Motor neuron (in vitro differentiated cells): ENCODE data around the gene HPSE. TPM values are rescaled to one million over a fixed set of nuclear protein-coding genes. Genes with fewer than 3 reads are reported as not detected.

Experiments used
- ATAC-seq, 8 experiments: fragments of 200-7000 bp; cut with Tn5 transposase; replicated peaks in 6 of 8; 2 replicates each; pipeline ENCODE4 v1.8.0; 2021; ENCODE audit warnings: mild to moderate bottlenecking in 8 of 8, moderate library complexity in 8 of 8
- H3K27ac ChIP-seq, 2 donors: fragments of 250-450 bp; sonication (Bioruptor Pico); 2 replicates each; pipeline ENCODE4 v1.9.0; 2021; ENCODE audit warnings: antibody characterized with exemption in 2 of 2, mild to moderate bottlenecking in 2 of 2, moderate library complexity in 1 of 2
- H3K4me1 ChIP-seq, 2 donors: fragments of 250-450 bp; sonication (Bioruptor Pico); replicated peaks in 1 of 2; 2 replicates each; pipeline ENCODE4 v1.6.1; 2021; ENCODE audit warnings: antibody characterized with exemption in 2 of 2, mild to moderate bottlenecking in 2 of 2, moderate library complexity in 1 of 2
- H3K4me3 ChIP-seq, 5 donors: fragments of 250-450 bp; sonication (Bioruptor Pico); 2 replicates each; pipeline ENCODE4 v1.9.0; 2021; ENCODE audit warnings: antibody characterized with exemption in 5 of 5, mild to moderate bottlenecking in 5 of 5, moderate library complexity in 4 of 5
- WGBS, 10 experiments: fragments of 450-650 bp; shearing (Covaris generic); methylation state at CpG; one replicate each; pipeline ENCODE4 v1.0.0; 2022; 5-methylcytosine and 5-hydroxymethylcytosine counted together
- in situ Hi-C, 9 experiments: fragments of 400-800 bp; cut with MboI; loops; one replicate each; pipeline ENCODE4 v1.15.0; 2021; ENCODE audit warnings: low sequenced_read_pairs in 9 of 9, low pct_unique_long_range_greater_than_20kb in 2 of 9; ENCODE audit not compliant: unreplicated experiment in 9 of 9
- total RNA-seq, 8 experiments: library from RNA; unstranded; fragments of 300-600 nt; gene quantifications; 2 replicates each; pipeline versions ENCODE4 v1.2.3 to v1.2.4, GENCODE V29; 2022

Gene HPSE
- total RNA-seq, 8 experiments from 2014 or later: 0.14 to 8.6 (median 0.86) TPM

DNA sequence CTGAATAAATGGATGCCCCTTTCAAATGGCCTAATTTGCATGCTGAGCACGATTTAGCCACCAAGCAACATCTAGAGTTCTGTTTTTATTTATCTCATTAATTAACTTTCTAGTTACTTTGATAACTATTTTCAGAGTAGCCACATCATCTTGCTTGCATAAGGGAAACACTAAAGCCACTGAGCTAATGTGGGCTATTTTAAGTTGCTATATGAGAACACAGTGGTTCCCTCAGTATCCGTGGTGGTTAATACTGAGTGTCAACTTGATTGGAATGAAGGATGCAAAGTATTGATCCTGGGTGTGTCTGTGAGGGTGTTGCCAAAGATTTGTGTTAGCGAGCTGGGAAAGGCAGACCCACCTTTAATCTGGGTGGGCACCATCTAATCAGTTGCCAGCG is 25.4 kb upstream of the HPSE start:
- 52 to 95% (median 86%) methylated on average over 1 to 4 of the region's 4 CpGs; no CpG with 5 or more reads in 1 of the 10 experiments for WGBS, 10 experiments
- Histone ChIP-seq H3K27ac (no peak overlapping the region), H3K4me1 (peaks cover 5 to 6% of the 10 kb centered on the region in 2 donors), H3K4me3 (no peak overlapping the region)
- in situ Hi-C loops: no loop called here
- no peak for ATAC-seq

DNA sequence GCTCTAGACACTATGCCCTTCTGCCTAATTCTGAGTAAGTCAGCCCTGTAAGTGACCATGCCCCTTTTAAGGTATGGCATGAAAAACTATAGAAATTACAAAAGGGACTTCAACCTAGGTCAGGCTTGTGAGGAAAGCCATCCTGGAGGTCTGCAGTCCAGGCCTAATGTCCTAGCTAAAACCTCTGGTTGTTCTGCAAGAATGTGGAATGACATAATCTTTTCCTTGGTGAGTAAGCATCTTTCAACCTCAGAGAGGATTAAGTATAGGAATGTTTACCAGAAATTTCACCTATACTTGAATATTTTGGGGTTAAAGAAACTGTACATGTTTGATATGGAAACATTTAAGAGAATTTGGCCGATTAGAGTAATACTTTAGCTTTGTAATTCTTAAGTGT is 23.8 kb upstream of the HPSE start:
- Histone ChIP-seq H3K27ac (no peak overlapping the region), H3K4me3 (no peak overlapping the region), H3K4me1 (peaks cover 3 to 5% of the 10 kb centered on the region in 2 donors)
- WGBS, 10 experiments: 38 to 100% (median 72%) methylated on average over 1 of the region's 1 CpG; no CpG with 5 or more reads in 2 of the 10 experiments
- peak in 1 of 8 experiments; percentile 9 for ATAC-seq
- in situ Hi-C loops: no loop called here

DNA sequence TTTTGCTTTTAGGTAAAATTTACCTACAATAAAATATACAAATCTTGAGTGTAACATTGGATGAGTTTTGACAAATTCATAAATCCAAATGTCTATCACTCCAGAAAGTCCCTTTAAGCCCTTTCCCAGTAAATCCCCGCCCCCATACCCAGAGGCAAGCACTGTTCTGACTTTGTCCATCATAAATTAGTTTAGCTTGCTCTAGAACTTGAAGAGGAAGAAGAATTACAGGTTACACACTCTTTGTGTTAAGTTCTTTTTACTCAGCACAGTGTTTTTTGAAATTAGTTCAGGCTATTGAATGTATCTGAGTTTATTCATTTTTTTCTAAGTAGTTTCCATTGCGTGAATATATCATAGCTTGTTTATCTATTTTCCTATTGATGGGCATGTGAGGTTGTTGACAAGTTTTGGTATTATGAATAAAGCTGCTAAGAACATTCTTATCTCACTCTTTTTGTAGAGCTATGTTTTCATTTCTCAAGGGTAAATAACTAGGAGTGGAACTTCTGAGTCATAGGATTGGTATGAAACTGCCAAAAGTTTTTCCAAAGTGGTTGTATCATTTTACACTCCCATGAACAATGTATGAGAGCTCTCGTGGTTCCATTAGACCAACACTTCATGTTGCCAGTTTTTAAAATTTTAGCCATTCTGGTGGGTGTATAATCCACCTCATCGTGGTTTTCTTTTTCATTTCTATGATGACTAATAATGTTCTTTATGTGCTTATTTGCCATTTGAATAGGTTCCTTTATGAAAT is 22.4 kb upstream of the HPSE start:
- H3K27ac ChIP-seq: no peak overlapping the region
- no peak overlapping the region for H3K4me3 ChIP-seq
- peak in 3 of 8 experiments; percentile 56 to 94 (median 93) for ATAC-seq
- no peaks in the 10 kb centered on the region for H3K4me1 ChIP-seq
- WGBS, 10 experiments: 13 to 100% (median 73%) methylated on average over 2 to 4 of the region's 4 CpGs
- in situ Hi-C loops: no loop called here

DNA sequence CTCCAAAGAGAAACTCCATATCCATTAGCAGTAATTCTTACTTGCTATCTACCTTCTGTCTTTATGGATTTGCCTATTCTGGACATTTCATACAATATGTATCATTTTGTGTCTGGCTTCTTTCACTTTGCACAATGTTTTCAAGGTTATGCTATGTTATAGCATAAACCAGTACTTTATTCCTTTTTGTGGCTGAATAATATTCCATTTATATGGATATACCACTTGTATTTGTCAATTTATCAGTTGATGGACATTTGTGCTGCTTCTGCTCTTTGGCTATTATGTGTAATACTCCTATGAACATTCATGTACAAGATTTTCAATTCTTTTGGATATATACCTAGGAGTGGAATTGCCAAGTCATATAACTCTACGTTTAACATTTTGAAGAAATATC is 18.9 kb upstream of the HPSE start:
- Histone ChIP-seq H3K27ac (no peak overlapping the region), H3K4me3 (no peak overlapping the region), H3K4me1 (no peaks in the 10 kb centered on the region)
- no peak for ATAC-seq
- in situ Hi-C loops: no loop called here
- WGBS, 10 experiments: 0 to 100% (median 86%) methylated on average over 1 of the region's 1 CpG; no CpG with 5 or more reads in 2 of the 10 experiments

DNA sequence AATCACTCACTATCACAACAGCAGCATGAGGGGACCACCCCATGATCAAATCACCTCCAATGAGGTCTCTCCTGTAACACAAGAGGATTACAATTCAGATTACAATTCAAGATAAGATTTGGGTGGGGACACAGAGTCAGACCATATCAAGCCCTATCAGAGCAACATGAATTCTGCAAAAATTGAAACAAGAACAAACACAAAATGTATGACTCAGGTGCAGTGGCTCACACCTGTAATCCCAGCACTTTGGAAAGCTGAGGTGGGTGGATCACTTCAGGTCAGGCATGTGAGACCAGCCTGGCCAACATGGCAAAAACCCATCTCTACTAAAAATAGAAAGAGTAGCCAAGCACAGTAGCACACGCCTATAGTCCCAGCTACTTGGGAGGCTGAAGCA is 13.4 kb upstream of the HPSE start:
- Histone ChIP-seq H3K4me1 (no peaks in the 10 kb centered on the region), H3K4me3 (no peak overlapping the region), H3K27ac (no peak overlapping the region)
- in situ Hi-C loops: no loop called here
- whole genome bisulfite sequencing, 10 experiments: 20 to 67% (median 50%) methylated on average over 1 of the region's 1 CpG; no CpG with 5 or more reads in 7 of the 10 experiments
- no peak for ATAC-seq

DNA sequence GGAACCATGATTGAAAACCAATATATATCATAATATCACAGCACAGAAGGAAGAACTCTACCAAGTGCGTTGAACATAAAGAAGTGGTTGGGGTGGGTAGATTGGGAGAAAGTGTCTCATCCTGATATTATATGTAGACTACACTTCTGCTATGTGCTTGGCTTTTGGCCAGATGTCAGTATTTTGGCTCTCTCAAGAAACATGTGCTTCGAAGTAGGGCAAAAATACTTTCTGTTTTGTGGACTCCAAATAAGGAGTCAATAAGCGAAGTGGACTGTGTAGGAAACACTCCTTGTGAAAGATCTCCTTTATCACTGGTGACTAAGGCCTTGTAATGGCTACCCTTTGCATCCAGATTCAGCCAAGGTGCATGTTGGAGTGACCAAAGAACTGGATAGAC is 7.8 kb upstream of the HPSE start:
- WGBS, 10 experiments: 50 to 100% (median 80%) methylated on average over 1 to 3 of the region's 3 CpGs; no CpG with 5 or more reads in 3 of the 10 experiments
- no peaks in the 10 kb centered on the region for H3K4me1 ChIP-seq
- in situ Hi-C loops: no loop called here
- no peak overlapping the region for H3K4me3 ChIP-seq
- ATAC-seq: no peak
- no peak overlapping the region for H3K27ac ChIP-seq

DNA sequence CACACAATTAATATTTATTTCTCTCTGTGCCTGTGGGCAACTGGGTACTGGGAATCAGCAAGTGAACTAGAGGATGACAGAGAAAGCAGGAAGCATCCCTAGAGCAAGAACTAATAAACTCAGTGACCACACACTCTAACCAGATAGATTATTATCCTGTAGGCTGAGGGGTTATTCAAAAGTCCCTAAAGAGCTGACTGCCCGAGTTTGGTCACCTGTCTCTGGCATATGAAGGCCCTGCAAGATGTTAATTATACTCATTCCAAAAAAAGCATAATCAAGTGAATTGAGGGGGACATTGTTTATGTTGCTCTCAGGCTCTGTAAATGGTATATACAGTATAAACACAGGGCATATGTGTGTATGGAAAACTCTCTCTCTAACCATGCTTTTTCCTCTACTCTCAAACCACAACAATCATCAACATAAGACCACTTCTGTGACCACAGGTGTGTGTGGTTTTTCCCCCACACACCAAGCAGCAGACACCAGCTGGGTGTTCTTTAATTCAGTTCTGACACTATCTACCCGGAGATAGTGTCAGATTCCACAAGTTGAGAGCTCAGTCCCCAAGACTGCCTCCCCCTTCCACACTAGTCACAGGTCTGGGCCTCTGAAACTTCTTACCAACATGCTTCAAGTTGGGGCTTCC is 6.2 kb upstream of the HPSE start:
- ATAC-seq: no peak
- Histone ChIP-seq H3K27ac (no peak overlapping the region), H3K4me1 (no peaks in the 10 kb centered on the region), H3K4me3 (no peak overlapping the region)
- in situ Hi-C loops: no loop called here
- 0 to 90% (median 20%) methylated on average over 1 to 2 of the region's 2 CpGs; no CpG with 5 or more reads in 3 of the 10 experiments for WGBS, 10 experiments

DNA sequence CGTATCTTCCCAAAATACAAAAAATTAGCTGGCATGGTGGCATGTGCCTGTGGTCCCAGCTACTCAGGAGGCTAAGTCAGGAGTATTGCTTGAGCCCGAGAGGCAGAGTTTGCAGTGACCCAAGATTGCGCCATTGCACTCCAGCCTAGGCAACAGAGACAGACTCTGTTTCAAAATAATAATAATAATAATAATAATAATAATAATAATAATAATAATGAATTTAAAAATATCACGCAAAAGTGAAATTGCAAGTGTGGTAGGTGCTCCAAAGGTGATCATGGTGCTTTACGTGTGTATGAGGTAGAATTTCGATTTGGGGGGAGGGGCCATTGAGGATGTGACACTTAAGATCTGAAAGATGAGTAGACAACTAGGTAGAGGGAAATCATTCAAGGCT is 4.9 kb upstream of the HPSE start:
- no peak overlapping the region for H3K4me3 ChIP-seq
- ATAC-seq: no peak
- in situ Hi-C loops: no loop called here
- 34 to 100% (median 85%) methylated on average over 2 to 6 of the region's 6 CpGs for WGBS, 10 experiments
- no peak overlapping the region for H3K27ac ChIP-seq
- H3K4me1 ChIP-seq: no peaks in the 10 kb centered on the region

DNA sequence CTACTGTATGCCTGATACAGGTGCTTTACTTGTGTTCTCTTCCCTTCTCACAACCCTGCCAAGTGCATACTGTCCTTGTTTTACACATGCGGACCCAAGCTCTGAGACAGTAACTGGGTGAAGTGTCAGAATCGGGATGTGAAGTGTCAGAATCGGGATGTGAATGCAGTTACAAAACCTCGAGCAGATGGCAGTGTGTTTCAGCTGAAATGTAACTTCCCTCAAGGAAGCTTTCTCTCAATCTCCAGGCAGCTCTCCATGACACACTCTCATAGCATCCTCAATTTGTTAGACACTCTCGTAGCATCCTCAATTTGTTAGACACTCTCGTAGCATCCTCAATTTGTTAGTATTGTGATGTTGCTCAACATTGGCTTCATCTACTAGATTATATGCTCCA is 1.1 kb upstream of the HPSE start:
- WGBS, 10 experiments: 20 to 80% (median 66%) methylated on average over 1 to 6 of the region's 6 CpGs
- Histone ChIP-seq H3K4me3 (no peak overlapping the region), H3K4me1 (no peaks in the 10 kb centered on the region), H3K27ac (no peak overlapping the region)
- no peak for ATAC-seq
- in situ Hi-C loops: no loop called here

DNA sequence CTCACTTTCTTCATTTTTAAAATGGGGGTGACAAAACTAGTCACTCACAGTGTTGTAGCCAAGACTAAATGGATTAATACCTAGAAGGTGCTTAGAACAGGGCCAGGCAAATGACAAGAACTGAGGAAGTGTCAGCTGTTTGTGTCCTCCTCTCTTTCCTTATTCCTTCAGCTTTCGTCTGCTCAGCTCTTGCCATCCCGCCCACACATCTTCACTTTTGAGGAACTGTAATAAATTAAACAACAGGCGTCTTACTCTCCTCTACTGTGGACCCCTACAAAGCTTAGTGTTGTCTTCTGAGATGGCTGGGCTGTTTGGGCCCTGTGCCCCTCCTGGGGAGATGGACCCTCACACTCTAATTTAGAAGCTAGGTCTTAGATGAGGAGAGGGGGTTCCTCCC is 2.7 kb downstream of the HPSE start:
- in situ Hi-C loops: no loop called here
- Histone ChIP-seq H3K4me1 (no peaks in the 10 kb centered on the region), H3K27ac (no peak overlapping the region), H3K4me3 (no peak overlapping the region)
- no peak for ATAC-seq
- WGBS, 10 experiments: 29 to 94% (median 76%) methylated on average over 2 to 3 of the region's 3 CpGs; no CpG with 5 or more reads in 4 of the 10 experiments

DNA sequence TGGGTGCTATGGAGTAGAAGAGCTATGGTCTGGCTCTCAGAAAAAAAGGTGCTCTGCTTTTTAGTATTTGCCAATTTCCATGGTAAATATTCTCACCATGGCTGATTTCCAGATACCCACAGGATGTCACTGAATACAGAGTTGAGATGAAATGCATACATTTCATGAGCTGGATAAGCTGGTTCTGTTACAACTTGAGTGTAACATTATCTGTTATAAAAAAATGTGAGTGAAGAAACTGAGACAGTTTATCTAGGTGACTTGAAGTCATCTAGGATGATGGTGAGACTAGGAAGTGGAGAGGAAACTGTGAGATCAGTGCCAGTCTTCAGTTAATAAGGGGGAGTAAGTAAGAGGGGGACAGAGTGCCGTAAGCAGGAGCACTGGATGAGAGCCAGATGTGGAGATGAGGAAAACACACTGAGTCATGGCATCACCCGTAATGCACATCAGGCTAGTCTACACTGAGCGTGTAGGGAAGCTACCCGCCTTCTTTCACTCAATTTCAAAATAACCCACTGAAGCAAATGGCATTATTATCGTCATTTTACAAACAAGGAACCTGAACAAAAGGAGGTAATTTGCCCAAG is 5.0 kb downstream of the HPSE start:
- in situ Hi-C loops: no loop called here
- Histone ChIP-seq H3K4me1 (no peaks in the 10 kb centered on the region), H3K4me3 (no peak overlapping the region), H3K27ac (no peak overlapping the region)
- peak in 2 of 8 experiments; percentile 42 to 70 for ATAC-seq
- 0 to 100% (median 85%) methylated on average over 1 to 5 of the region's 5 CpGs; no CpG with 5 or more reads in 3 of the 10 experiments for WGBS, 10 experiments

DNA sequence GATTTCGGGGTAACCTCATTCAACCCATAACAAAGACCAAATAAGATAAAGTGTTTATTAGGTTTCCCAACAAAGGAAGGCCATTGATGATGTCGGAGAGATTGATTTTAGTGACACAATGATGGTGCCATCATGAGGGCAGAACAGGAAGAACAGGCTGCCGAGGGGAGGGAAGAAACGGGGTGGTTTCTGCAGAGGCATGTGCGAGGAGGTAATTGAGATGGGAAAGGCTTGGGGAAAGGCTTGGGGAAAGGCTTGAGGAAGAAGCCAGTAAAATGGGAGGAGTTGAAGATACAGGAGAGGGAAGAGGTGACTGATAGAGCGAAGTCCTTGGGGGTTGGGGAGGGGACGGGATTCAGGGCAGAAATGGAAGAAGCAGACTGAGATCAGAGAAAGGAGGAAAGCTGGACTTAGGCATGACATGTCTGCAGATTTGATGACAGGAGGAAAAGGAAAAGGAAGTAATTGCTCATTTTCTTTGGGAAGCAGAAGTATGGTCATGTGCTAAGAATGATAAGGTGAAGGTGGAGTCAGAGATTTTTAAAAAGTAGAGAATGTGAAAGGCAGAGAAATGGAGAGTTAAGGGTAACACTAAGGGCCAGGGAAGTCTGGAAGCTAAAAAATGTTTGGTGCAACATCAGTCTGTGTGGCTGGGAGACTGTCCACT is 6.0 kb downstream of the HPSE start:
- in situ Hi-C loops: no loop called here
- Histone ChIP-seq H3K4me3 (no peak overlapping the region), H3K27ac (no peak overlapping the region), H3K4me1 (no peaks in the 10 kb centered on the region)
- WGBS, 10 experiments: 31 to 76% (median 46%) methylated on average over 2 to 7 of the region's 7 CpGs
- ATAC-seq: peak in 3 of 8 experiments; percentile 30 to 48 (median 38)

DNA sequence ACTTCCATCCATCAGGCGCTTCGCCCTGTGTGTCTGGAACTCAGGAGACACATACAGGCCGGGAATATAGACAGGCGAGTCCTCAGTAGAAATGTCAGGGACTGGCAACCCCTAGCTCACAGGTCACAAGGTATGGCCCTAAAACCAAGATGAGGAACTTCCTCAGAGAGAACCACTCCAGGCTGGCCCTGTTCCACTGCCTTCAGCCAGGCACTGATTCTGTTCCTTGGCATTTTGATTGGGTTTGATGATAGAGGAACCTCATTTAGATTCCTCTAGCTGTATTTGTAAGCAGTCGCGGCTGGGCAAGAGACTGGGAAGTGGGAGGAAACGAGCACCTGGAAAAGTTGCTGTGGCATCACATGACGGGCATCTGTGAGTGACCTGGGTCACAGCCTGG is 8.1 kb downstream of the HPSE start:
- 50 to 100% (median 88%) methylated on average over 1 to 7 of the region's 8 CpGs for WGBS, 10 experiments
- Histone ChIP-seq H3K27ac (no peak overlapping the region), H3K4me3 (no peak overlapping the region), H3K4me1 (no peaks in the 10 kb centered on the region)
- in situ Hi-C loops: no loop called here
- no peak for ATAC-seq
